Astrocyte (in vitro differentiated cells and primary cell): ENCODE data around the gene SERPINE1.

Experiments used
- CTCF ChIP-seq: IDR thresholded peaks from 2 replicates; pipeline ENCODE4 v1.5.1; 2011; ENCODE audit warnings: low read depth, mild to moderate bottlenecking, inconsistent platforms, low read length, moderate library complexity; ENCODE audit not compliant: insufficient read depth
- EZH2 ChIP-seq: IDR thresholded peaks from 2 replicates; pipeline ENCODE4 v1.6.1; 2012; ENCODE audit warnings: mild to moderate bottlenecking, low read length, inconsistent platforms; ENCODE audit not compliant: insufficient read depth

GRCh38 chr7:101115215-101115614 is 11.7 kb upstream of the SERPINE1 start:
- TF ChIP-seq CTCF (no peak), EZH2 (no peak)
